ENCODE measurements around the gene SLC35F3.

GRCh38 chr1:234222561-234223280 lies 318.2 kb downstream of the SLC35F3 start:
- TF ChIP-seq CTCF (IDR thresholded peaks at IDR 0.05) (no peak), EP300 (IDR thresholded peaks at IDR 0.05) (no peak), POLR2A (IDR thresholded peaks at IDR 0.05) (no peak)
